AG04450 (cell line): ENCODE results near the gene ITGA11. TPM values are rescaled to one million over a fixed set of nuclear protein-coding genes. Genes with fewer than 3 reads are reported as not detected.

Experiments used
- CTCF ChIA-PET: fragments of 300-600, 350-600 bp; formaldehyde crosslinking; extraction: SDS; loops from one replicate; lab custom pipeline; 2022; ENCODE audit warnings: antibody characterized with exemption, inconsistent platforms; lab: Charles Lee
- POLR2A ChIA-PET: fragments of 350-600 bp; formaldehyde crosslinking; extraction: SDS; loops from one replicate; lab custom pipeline; 2021; ENCODE audit warnings: antibody characterized with exemption, inconsistent platforms; lab: Yijun Ruan, JAX
- DNase-seq: peaks from one replicate; pipeline ENCODE4 v3.0.0-alpha.2; 2011; ENCODE audit warnings: low read depth, low spot score
- H3K27ac ChIP-seq: one replicate; pipeline ENCODE4 v1.5.1; 2012; ENCODE audit warnings: low read depth, low read length, control low read depth
- H3K27me3 ChIP-seq: one replicate; pipeline ENCODE4 v1.6.0; 2012; ENCODE audit warnings: low read length; ENCODE audit not compliant: control insufficient read depth, insufficient read depth
- H3K4me3 ChIP-seq: 2 replicates; pipeline ENCODE4 v1.5.1; 2011; ENCODE audit warnings: mild to moderate bottlenecking, low read depth, low read length, control low read depth
- H3K9me3 ChIP-seq: 2 replicates; pipeline ENCODE4 v1.5.1; 2012; ENCODE audit warnings: low read length; ENCODE audit not compliant: control insufficient read depth, insufficient read depth
- polyA plus RNA-seq: library from polyadenylated mRNA; depleted of rRNA; stranded (reverse); fragments of >200 nt; gene quantifications from 2 replicates; pipeline ENCODE4 v1.2.3, GENCODE V29; 2011
- TF ChIP-seq, protein P1 (sequence below): IDR thresholded peaks from 2 replicates; pipeline ENCODE4 v1.5.1; 2011; ENCODE audit warnings: low read depth, low read length, control low read depth, inconsistent platforms

ITGA11 gene
- polyA plus RNA-seq, 1 experiment = 24.0 TPM

DNA sequence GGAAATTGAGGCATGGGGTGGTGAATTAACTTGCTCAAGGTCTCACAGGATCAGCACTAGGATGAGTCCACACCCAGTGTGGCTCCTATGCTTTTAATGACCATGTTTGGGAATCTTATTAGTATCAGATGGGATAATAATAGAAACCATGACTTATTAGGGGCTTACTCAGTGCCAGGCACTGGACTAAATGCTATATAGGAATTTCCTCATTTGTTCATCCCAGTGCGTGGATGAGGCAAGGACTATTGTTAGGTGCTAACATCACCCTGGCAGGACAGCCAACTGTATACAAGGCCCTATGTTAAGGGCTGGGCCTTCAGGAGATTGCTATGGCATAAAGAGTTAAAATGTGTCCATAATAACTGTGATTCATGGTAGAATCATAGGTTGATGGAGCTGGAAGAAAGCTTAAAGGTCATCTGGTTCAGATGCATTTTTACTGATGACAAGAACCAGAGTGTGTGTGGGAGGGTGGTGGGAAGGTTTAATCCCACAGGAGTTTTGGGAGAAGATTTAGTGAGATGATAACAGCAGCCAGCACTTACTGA lies 159.2 kb downstream of the ITGA11 start:
- CTCF ChIA-PET = interaction anchor here (0.6 to 1.4 kb wide), 3 partner anchors 8 to 34 kb away, joined by 3 to 7 read pairs (median 3); no protein-coding TSS in a partner anchor
- no peak overlapping the region for H3K4me3 ChIP-seq
- peak overlapping the region; percentile 83 for H3K27ac ChIP-seq
- H3K27me3 ChIP-seq = no peaks in the 10 kb centered on the region
- POLR2A ChIA-PET = no interaction called here
- no peak for DNase-seq
- H3K9me3 ChIP-seq = no peaks in the 10 kb centered on the region
- TF ChIP-seq, protein P1, sequence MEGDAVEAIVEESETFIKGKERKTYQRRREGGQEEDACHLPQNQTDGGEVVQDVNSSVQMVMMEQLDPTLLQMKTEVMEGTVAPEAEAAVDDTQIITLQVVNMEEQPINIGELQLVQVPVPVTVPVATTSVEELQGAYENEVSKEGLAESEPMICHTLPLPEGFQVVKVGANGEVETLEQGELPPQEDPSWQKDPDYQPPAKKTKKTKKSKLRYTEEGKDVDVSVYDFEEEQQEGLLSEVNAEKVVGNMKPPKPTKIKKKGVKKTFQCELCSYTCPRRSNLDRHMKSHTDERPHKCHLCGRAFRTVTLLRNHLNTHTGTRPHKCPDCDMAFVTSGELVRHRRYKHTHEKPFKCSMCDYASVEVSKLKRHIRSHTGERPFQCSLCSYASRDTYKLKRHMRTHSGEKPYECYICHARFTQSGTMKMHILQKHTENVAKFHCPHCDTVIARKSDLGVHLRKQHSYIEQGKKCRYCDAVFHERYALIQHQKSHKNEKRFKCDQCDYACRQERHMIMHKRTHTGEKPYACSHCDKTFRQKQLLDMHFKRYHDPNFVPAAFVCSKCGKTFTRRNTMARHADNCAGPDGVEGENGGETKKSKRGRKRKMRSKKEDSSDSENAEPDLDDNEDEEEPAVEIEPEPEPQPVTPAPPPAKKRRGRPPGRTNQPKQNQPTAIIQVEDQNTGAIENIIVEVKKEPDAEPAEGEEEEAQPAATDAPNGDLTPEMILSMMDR = no peak

DNA sequence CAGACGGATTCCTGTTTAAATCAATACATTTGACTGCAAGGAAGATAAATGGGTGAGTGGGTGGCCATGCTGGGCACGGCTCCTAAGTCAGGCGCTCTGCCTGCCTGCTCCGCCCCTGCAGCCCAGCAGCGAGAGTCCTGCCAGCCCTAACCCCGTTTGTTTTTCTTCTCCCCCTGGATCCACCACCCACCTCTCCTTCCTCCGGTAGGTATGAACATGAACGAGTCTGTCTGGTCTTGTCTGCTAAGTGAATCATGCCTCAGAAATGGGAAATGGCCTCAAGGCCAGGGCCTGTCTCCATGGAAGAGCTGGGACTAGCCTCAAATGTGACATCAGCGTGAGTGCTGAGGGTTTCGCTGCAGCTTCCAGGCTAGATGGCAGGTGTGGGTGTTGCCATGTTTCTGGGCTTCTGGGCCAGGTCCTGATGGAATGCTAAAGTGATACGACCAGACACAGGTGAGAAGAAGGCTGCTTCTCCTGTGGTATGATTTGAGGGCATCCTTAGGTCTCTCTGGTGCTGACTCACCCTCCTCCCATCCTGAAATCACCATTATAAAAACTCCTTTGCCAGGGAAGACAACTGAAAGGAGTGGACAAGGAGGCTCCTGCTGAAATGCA lies 160.0 kb downstream of the ITGA11 start:
- Histone ChIP-seq H3K9me3 (no peaks in the 10 kb centered on the region), H3K4me3 (peak overlapping the region; percentile 31), H3K27ac (peak overlapping the region; percentile 83), H3K27me3 (no peaks in the 10 kb centered on the region)
- ChIA-PET CTCF (interaction anchor here (0.7 kb wide), 1 partner anchor 19 kb away, joined by 4 read pairs; no protein-coding TSS in a partner anchor), POLR2A (no interaction called here)
- TF ChIP-seq, protein P1 = no peak
- no peak for DNase-seq

- no peaks in the 10 kb centered on the region for H3K9me3 ChIP-seq
- H3K27ac ChIP-seq = no peak overlapping the region
- ChIA-PET POLR2A (interaction anchor here (0.7 kb wide), 1 partner anchor 22 kb away, joined by 9 read pairs; no protein-coding TSS in a partner anchor), CTCF (interaction anchor here (1.0 kb wide), 1 partner anchor 15 kb away, joined by 3 read pairs; no protein-coding TSS in a partner anchor)
- TF ChIP-seq, protein P1 = no peak
- DNase-seq = no peak
- H3K27me3 ChIP-seq = no peaks in the 10 kb centered on the region
- H3K4me3 ChIP-seq = no peak overlapping the region
These were observed 163.6 kb downstream of the ITGA11 start for GRCh38 chr15:68268405-68268804.

DNA sequence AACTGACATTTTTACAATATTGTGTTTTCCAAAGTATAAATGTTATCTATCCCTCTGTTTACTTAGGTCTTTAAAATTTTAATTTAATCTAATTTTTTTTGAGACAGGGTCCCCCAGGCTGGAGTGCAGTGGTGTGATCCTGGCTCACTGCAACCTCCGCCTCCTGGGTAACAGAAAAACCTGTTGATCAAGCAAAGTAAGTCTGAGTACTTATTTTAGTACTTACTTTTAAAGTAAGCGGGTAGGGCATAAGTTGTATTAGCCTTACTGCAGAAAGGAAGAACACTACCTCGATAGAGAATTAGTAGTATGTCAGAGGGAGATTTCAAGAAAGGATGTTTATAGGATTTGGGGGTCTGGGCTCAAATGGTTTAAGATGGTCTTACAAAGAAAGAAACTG lies 166.3 kb downstream of the ITGA11 start:
- DNase-seq = no peak
- TF ChIP-seq, protein P1 = no peak
- POLR2A ChIA-PET = no interaction called here
- H3K27me3 ChIP-seq = no peaks in the 10 kb centered on the region
- no peak overlapping the region for H3K4me3 ChIP-seq
- CTCF ChIA-PET = interaction anchor here (1.5 kb wide), 1 partner anchor 41 kb away, joined by 5 read pairs; no protein-coding TSS in a partner anchor
- H3K27ac ChIP-seq = no peak overlapping the region
- H3K9me3 ChIP-seq = no peaks in the 10 kb centered on the region

GRCh38 chr15:68265081-68265480 lies 166.9 kb downstream of the ITGA11 start:
- CTCF ChIA-PET = interaction anchor here (0.8 to 1.5 kb wide), 3 partner anchors 11 to 41 kb away, joined by 3 to 5 read pairs (median 3); no protein-coding TSS in a partner anchor
- DNase-seq = no peak
- Histone ChIP-seq H3K27ac (no peak overlapping the region), H3K4me3 (no peak overlapping the region), H3K9me3 (no peaks in the 10 kb centered on the region), H3K27me3 (no peaks in the 10 kb centered on the region)
- POLR2A ChIA-PET = interaction anchor here (1.3 kb wide), 1 partner anchor 12 kb away, joined by 4 read pairs; the partner anchor contains the start of gene FEM1B
- TF ChIP-seq, protein P1 = no peak
